Esophagus mucosa (tissue), 1 donor: ENCODE data around the gene FAM43A. TPM values are rescaled to one million over a fixed set of nuclear protein-coding genes. Genes with fewer than 3 reads are reported as not detected.

Source experiments
- ATAC-seq: fragments of 200-7000 bp; cut with Tn5 transposase; one replicate; pipeline ENCODE4 v1.9.1; 2020
- total RNA-seq: library from RNA; stranded (reverse); gene quantifications from one replicate; pipeline ENCODE4 v1.2.4, GENCODE V29; 2023
- donor health status: DM: yes; HTN: yes; CAD: no.

FAM43A gene
- total RNA-seq, 1 donor from 2014 or later = 23.4 TPM

- ATAC-seq = no peak
These were observed 9.2 kb upstream of the FAM43A start for GRCh38 chr3:194676471-194676870.

- ATAC-seq = no peak
These were observed 4.6 kb upstream of the FAM43A start for GRCh38 chr3:194680888-194681615.

DNA sequence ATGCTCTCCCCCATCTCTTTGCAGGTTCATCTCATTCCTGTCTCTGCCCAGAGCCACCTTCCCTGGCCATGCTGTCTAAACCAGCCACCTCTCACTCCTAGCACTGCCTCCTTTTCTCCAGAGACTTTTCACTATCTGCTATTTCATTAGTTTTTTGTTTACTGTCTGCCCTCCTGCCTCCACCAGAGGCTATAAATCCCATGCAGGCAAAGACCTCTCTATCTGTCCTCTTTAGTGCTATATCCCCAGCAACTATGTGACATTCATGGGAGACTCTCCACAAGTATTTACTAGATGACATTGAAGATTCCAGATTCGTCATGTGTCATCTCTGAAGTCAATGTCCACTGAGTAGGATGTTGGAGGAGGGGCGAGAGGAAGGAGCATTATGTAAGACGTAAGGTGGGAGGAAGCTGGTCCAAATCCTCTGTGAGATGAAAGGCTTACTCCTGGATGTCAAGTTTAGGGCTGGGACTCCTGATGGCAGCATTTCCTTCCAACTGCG lies 3.4 kb upstream of the FAM43A start:
- no peak for ATAC-seq

- peak; percentile 81 for ATAC-seq
These were observed 2.9 kb upstream of the FAM43A start for GRCh38 chr3:194682694-194683310.

DNA sequence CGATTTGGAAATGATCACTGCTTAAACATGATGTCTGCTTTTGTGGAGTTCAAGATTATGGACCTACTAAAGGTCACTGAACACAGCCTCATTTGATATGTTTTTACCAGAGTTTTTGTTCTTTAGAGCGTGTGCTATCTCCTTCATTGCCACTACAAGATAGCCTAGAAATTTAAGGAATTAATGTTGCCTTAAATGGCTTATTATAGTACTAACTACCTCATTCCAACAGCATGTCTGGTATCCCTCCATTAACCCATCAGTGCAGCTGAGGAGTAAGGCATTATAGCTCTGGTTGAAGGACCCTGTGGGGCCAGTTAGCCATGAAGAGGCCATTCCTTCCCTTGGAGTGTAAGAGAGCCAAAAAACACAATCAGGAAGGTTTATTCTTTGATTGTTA lies 2.3 kb upstream of the FAM43A start:
- no peak for ATAC-seq

GRCh38 chr3:194685065-194685717 lies 492 bp upstream of the FAM43A start:
- no peak for ATAC-seq

- no peak for ATAC-seq
These were observed 732 bp downstream of the FAM43A start for GRCh38 chr3:194686414-194686815.

DNA sequence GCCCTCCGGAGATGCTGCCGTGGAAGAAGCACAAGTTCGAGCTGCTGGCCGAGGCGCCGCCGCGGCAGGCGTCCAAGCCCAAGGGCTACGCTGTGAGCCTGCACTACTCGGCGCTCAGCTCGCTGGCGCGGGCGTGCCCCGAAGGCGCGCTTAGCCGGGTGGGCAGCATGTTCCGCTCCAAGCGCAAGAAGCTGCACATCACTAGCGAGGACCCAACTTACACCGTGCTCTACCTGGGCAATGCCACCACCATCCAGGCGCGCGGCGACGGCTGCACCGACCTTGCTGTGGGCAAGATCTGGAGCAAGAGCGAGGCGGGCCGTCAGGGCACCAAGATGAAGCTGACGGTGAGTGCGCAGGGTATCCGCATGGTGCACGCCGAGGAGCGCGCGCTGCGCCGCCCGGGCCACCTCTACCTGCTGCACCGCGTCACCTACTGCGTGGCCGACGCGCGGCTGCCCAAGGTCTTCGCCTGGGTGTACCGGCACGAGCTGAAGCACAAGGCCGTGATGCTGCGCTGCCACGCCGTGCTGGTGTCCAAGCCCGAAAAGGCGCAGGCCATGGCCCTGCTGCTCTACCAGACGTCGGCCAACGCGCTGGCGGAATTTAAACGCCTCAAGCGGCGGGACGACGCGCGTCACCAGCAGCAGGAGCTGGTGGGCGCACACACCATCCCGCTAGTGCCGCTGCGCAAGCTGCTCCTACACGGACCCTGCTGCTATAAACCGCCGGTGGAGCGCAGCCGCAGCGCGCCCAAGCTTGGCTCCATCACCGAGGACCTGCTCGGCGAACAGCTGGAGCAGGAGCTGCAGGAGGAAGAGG lies 1.3 kb downstream of the FAM43A start:
- ATAC-seq = peak; percentile 14

DNA sequence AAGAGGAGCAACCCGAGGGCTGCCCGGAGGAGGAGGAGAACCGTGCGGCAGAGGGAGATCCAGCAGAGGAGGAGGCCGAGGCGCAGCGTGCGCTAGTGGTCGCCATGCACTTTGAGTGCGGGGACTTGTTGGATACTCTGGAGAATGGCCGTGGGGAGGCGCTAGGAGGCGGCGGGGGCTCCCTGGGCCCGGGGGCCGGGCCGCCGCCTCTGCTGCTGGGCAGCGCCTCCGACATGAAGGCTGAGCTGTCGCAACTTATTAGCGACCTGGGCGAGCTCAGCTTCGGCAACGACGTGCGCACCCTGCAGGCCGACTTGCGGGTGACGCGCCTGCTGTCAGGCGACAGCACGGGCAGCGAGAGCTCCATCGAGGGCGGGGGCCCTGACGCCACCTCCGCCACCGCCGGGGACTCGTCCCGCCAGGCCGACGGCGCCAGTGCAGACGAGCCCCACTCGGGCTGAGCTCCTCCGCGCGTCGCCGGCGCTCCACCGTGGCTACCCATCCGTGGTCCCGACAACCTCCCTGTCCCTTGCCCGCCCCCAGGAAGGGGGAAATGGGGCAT lies 2.0 kb downstream of the FAM43A start:
- peak; percentile 35 for ATAC-seq

DNA sequence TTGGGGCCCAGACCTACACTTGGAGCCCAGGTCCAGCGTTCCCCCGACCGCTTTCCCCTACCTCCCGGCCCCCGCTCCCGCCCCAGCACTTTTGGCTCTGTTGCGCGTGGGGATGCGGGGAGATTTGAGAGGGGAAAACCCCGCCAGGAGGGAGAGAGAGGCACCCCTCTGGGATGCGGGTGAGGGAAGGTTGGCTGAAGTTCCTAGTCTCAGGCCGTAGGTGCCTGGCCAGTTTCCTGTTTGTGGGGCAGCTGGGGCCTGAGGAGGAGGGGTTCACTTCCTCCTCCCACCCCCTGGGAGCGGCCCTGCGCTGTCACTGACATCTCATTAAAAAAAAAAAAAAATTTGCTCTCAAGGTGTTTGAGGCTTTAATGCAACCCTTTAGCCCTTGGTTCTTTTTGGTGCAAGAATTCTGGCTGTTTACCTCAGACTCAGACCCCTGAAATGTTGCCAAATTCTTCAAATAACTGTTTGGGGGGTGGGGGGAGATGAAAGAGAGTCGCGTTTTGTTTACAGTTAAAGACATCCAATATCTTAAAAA lies 2.6 kb downstream of the FAM43A start:
- ATAC-seq = peak; percentile 12

DNA sequence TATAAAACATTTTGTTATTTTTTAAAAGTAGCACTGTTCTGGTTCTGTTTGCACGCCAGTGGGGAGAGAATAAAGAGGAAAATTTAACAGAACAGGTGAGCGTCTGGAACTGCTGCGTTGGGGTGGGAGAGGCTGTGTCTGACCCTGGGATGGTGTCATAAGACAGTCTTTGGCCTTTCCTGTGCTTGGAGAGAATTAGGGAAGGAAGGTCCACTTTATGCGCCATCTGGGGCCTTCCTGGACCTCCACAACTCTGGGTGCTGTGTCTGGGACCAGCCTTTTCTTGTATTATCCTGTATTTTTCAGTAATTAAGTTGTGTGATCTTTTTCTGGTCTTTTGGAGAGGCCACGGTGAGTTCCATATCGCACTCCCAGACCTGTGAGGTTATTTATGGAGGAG lies 3.3 kb downstream of the FAM43A start:
- no peak for ATAC-seq

- no peak for ATAC-seq
These were observed 3.8 kb downstream of the FAM43A start for GRCh38 chr3:194689493-194689944.

GRCh38 chr3:194690501-194691372 lies 5.1 kb downstream of the FAM43A start:
- no peak for ATAC-seq

DNA sequence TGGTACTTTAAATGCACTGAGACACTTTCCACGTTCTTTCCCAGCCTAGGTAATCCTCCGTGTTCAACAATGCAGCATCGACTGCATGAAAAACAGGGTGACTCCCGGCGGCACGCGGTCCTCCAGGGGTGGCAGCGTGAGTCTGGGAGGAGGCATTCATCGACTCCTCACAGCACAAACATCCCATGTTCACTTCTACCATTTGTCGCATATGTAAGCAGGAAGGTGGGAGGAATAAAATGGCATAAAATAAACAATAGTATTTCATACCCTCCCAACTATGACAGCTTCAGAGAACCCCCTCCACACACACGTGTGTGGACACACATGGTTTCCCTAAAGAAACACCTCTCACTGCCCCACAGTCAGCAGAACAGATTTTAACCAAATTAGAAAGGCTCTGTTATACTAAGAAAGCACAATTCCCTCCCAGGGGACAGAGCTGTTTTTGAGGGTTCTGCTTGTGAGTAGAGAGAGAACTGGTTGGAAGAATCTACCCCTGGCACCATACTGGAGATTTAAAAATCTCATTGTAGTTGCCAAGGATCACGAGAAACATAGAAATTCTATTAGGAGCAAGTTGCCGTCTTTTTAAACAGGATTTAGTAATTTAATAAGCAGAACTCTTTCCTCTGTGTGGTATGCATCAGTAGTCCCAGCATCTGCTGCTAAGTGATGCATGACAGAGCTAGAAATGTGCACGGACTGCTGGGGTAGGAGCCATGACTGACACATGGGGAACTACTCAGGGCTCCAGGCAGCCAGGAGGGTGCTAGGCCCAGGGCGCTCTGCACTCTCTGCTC lies 6.0 kb downstream of the FAM43A start:
- peak; percentile 37 for ATAC-seq

- ATAC-seq = no peak
These were observed 11.0 kb downstream of the FAM43A start for GRCh38 chr3:194696702-194697101.

DNA sequence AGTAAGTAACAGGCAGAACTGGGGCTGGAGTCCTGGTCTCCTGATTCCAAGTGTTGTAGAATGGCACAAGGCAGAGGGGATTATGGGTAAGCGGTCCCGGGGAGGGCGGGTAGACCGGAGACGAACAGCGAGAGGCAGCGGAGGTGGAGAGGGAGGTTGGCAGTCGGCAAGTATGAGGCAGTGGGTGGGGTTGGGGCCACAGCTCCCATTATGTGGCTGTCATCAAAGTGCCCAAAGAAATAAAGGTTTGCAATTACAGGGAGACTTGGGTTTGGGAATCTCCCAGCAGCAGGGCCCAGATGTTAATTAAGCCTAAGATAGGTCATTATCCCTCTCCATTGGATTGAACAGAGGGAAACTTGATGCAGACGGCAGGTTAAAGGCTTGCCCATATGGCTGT lies 16.9 kb downstream of the FAM43A start:
- ATAC-seq = no peak

DNA sequence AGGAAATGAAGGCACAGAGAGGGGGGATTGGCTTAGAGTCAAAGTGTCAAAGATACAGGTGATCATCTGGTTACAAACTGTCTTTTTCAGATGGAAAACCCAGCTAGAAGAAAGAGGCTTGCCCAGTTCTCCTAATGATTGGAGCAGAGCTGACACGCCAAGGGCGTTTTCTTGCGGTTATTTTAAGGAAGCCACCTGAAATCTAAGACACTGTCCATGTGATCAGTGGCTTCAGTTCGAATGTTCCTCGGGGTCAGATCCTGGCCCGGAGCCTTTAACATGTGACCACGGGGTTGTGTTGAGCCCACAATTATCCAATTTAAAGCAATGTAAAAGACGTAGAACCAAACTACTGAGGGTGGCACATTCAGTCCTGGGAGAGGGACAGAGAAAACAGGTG lies 19.5 kb downstream of the FAM43A start:
- no peak for ATAC-seq

DNA sequence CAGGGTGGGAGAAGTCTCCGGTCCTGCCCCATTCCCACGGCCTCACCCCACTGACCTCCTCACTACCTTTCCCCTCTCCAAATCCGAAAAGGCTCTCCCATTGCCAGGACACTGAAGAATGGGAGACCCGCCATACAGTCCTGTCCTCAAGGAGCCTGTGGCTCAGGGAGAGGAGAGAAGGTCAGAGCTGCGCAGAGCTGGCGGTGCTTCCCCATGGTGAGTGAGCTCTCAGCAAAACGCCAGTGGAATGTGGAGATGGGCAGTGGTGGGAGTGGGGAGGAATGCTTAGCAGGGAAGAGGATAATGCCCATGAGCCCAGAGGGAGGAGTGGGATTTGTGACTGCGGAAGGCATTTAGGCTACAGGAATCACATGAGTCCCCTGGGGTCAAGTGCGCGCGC lies 20.1 kb downstream of the FAM43A start:
- peak; percentile 13 for ATAC-seq

GRCh38 chr3:194707147-194707540 lies 21.5 kb downstream of the FAM43A start:
- peak; percentile 65 for ATAC-seq

GRCh38 chr3:194711286-194711685 lies 25.6 kb downstream of the FAM43A start:
- ATAC-seq = no peak
